Large intestine (tissue), 1 donor: ENCODE results near the gene BTRC. TPM values are rescaled to one million over a fixed set of nuclear protein-coding genes. Genes with fewer than 3 reads are reported as not detected.

Experiments used
- polyA plus RNA-seq: library from polyadenylated mRNA; unstranded; fragments of 120-200 nt; gene quantifications from one replicate; pipeline ENCODE4 v1.2.1, GENCODE V29; 2013

BTRC gene
- polyA plus RNA-seq, 1 donor: 14.4 TPM

Other genes starting within 250 kb of the BTRC start
- 0.57 TPM for gene TLX1, start 222.9 kb upstream of the BTRC start, polyA plus RNA-seq
- 0.03 TPM for gene LBX1, start 124.7 kb upstream of the BTRC start, polyA plus RNA-seq
- gene POLL, start 234.1 kb downstream of the BTRC start, polyA plus RNA-seq: 31.4 TPM
- 17.4 TPM for gene DPCD, start 234.2 kb downstream of the BTRC start, polyA plus RNA-seq